ENCODE results near the gene TPCN2.
"Not testable (repeated sequence)": the region's sequence is repeated elsewhere in the genome, so short reads cannot be mapped to it uniquely, and the experiment has no call there.

Gene TPCN2

GRCh38 chr11:69048694-69049489, at the start of gene TPCN2:
TSS of gene TPCN2 (plus strand) at chr11:69048932. CDS start at chr11:69048998, 66 bp downstream.
- DNase-seq, result peak; percentile 94 to 97

DNA sequence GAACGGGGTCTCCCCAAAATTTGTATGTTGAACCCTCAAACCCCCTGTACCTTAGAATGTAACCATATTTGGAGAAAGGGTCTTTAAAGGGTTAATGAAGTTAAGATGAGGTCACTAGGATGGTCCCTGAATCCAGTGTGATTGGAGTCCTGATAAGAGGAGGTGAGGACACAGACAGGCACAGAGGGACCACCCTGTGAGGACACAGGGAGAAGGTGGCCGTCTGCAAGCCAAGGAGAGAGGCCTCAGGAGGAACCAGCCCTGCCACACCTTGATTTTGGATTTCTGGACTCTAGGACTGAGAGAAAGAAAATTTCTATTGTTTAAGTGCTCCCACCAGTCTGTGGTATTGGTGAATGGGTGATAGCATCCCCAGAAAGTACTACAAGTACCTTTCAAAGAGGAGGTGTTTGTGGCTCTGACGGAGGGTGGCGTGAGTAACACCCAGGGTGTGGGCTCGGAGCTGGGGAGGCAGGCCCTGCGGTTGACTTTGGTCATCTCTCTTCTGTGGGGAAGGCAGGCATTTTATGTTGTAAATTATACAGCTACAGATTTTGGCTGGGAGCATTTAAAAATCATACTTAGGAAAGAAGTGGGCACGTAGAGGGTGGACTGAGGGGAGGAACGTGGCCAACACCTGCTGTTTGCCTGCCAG, 49.5 kb upstream of the TPCN2 start:
- no peak for DNase-seq

GRCh38 chr11:68999748-69000355, 48.9 kb upstream of the TPCN2 start:
- not testable (repeated sequence) for DNase-seq

- DNase-seq, result no peak
Observed at GRCh38 chr11:69000391-69000790, 48.3 kb upstream of the TPCN2 start.

- DNase-seq, result peak in 1 of 2 experiments; percentile 9
Observed at GRCh38 chr11:69000831-69001242, 47.9 kb upstream of the TPCN2 start.

- DNase-seq, result no peak
Observed at GRCh38 chr11:69001243-69002081, 47.3 kb upstream of the TPCN2 start.

DNA sequence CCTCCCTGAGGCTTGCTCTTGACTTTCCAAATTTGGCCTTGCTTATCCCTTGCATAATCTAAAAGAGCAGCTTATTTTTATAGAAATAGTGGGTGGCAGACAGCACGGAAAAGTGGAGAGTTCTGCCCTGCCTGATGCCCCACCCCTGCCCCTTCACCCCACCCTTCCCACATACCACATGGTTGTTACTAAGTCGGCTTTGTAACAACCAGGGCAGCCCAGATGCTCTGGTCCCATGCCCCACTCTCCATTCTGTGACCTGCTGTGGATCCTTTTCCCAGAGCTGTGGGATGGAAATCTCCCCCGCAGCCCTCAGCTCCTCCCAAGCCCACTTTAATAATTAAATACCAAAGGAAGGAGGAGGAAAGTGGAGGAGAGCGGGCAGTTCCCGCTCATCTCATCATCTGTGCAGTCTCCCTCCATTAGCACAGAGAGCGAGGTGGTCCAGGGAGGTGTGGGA, 46.6 kb upstream of the TPCN2 start:
- no peak for DNase-seq

- no peak for DNase-seq
Observed at GRCh38 chr11:69002570-69003231, 46.0 kb upstream of the TPCN2 start.

- DNase-seq, result no peak
Observed at GRCh38 chr11:69003301-69003865, 45.3 kb upstream of the TPCN2 start.

DNA sequence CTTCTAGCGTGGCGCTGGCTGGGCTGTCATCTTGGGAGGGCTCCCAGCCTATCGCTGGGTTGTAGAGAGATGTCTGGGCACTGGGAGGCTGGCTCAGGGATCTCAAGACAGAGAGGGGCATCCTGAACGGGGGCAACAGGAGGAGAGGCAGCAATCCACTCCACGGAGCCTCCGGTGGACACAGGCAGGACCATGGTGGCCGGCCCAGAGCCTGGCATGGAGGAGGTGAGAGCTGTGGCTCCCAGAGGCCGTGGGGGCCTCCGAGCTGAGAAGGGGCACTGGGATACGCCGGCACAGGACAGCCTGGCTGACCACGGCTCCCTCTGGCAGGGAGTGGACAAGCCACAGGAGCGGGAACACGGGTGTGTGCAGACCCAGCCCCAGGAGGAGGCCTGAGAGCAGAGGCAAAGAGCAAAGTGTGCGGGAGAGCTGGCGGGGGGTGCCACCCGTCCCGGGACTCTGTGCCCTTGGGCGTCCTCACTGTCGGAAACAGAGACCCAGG, 44.8 kb upstream of the TPCN2 start:
- no peak for DNase-seq

- no peak for DNase-seq
Observed at GRCh38 chr11:69004411-69005182, 44.1 kb upstream of the TPCN2 start.

DNA sequence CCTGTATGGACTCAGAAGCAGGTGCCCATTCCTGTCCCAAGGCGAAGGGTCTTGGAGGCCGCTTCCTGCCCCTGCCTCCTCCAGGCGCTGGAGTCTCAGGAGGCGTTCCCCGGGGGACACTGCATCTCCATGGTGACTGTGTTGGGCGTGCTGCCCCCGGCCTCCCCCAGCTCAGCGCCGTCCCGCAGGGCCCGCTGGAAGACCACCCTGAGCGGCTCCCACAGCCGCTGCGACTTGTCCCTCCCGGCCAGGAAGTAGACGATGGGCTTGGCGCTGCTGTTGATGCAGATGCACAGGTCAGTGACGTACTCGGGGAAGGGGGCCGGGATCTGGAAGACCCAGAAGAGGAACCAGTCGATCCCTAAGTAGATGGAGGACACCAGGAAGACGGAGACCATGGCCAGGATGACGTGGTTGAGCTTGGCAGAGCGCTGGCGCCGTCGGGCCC, 43.5 kb upstream of the TPCN2 start:
- DNase-seq, result no peak

DNA sequence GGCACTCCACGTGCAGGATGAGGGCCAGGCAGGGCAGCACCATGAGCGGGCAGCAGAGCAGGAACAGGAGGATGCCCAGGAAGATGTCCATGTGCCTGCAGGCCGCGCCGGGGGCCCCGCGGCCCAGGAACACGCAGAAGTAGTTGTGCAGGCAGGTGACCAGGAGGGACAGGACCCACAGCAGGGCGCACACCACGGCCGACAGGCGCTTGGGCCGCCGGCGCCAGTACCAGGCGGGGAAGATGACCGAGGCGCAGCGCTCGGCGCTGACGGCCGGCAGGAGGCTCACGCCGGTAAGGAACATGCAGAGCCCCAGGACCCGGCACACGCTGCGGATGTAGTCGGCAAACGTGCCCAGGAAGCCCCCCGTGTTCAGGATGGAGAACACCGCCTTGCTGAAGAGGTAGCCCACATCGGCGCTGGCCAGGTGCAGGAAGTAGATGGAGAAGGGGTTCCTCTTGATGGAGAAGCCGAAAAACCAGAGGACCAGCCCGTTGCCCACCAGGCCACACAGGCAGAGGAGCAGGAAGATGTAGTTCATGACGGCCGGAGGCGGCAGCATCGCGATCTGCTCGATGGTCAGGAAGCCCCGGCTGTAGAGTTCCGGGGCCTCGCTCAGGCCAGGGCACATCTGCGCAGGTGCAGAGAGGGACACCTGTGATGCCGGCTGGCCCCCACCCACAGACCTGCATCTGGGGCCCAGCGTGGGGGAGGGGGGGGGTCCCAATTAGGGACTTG, 42.9 kb upstream of the TPCN2 start:
- DNase-seq, result no peak

- no peak for DNase-seq
Observed at GRCh38 chr11:69006816-69007215, 41.9 kb upstream of the TPCN2 start.

DNA sequence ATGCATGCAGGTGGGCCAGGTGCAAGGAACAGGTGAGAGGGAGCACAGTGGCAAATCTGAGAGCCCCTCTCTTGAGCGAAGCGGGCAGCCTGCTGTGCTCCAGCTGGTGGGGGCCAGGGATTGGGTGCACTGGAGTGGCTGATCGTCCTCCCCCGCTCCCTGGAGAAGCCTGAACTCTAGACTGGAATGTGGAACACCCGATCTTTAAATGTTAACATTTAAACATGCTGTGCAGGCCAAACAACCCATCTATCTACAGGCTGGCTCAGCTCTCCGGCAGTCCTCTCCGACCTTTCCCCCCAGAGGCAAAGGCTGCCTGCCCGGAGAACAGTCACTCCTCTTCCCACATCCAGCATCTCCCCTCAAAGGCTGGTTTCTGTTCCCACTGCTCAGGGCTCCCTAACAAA, 40.8 kb upstream of the TPCN2 start:
- DNase-seq, result no peak

DNA sequence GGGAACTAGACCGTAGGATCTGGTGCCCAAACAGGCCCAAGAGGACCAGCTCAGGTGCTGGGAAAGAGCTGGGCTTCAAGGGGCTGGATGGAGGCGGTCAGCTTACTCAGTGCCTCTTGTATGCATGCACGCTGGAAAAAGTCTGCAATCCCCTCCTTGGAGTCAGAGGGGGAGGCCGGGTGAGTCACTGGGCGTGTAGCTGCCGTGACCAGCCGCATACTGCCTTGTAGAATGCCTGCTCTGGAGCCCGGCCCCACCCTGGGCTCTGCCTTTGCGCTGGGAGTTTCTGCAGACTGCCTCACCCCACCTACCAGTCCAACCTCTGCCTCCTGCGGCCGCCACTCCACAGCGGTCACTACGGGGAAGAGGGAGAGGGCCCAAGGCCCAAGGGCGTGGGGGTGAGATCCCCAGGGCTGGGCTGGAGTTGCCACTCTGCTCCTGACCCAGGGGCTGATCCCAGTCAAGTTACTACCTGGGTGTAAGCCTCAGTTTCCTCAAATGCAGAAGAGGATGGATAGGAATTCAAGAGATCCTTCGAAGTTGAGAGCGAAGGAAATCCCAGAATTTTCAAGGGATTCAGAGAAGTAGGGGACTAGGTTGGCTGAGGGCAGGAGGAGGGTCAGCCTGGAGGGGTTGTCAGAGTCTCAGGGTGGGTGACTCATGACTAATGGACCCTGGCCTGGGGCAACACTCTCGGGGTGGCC, 39.8 kb upstream of the TPCN2 start:
- DNase-seq, result no peak

- DNase-seq, result no peak
Observed at GRCh38 chr11:69009441-69010211, 39.1 kb upstream of the TPCN2 start.

DNA sequence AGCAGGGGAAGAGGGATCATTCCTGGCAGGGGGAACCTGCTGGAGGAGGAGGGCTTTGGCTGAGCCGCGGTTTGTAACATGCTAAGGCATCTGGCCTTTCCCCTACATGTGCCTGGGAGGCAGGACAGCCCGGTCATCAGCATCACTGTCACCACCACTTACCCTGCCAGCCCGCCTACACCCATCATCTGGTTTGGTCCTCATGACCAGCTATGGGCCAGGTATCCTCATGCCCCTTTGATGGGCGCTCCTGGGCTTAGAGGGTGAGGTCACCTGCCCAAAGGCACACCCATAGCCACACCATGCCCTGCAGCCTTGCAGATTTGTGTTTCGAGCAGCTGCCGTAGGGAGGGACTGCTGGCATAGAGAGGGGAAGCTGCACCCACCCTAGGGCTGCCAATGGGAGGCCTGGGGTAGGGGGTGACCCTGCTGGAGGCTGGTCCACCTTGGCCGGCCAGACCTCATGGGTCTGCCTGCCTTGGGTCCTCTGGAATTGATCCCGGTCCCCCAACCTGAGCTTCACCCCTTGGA, 38.3 kb upstream of the TPCN2 start:
- DNase-seq, result peak in 1 of 2 experiments; percentile 16
